SJCRH30 (cell line): ENCODE measurements around the gene BANF1. TPM values are rescaled to one million over a fixed set of nuclear protein-coding genes. Genes with fewer than 3 reads are reported as not detected.
"Not testable (repeated sequence)": the region's sequence is repeated elsewhere in the genome, so short reads cannot be mapped to it uniquely, and the experiment has no call there.

Experiments
- DNase-seq, 2 experiments: peaks; one replicate each; pipeline ENCODE4 v3.0.0-alpha.2; 2015 to 2020
- H3K27ac ChIP-seq: fragments of 250-450 bp; sonication (Bioruptor Pico); 2 replicates; pipeline ENCODE4 v1.5.1; 2020; ENCODE audit warnings: mild to moderate bottlenecking, moderate library complexity
- H3K27me3 ChIP-seq: fragments of 250-450 bp; sonication (Bioruptor Pico); 2 replicates; pipeline ENCODE4 v1.5.1; 2020; ENCODE audit warnings: mild to moderate bottlenecking, moderate library complexity
- H3K36me3 ChIP-seq: fragments of 250-450 bp; sonication (Bioruptor Pico); 2 replicates; pipeline ENCODE4 v1.5.1; 2020; ENCODE audit warnings: mild to moderate bottlenecking, moderate library complexity
- H3K4me1 ChIP-seq: fragments of 250-450 bp; sonication (Bioruptor Pico); 2 replicates; pipeline ENCODE4 v1.5.1; 2020; ENCODE audit warnings: mild to moderate bottlenecking, moderate library complexity
- H3K4me3 ChIP-seq: fragments of 250-450 bp; sonication (Bioruptor Pico); 2 replicates; pipeline ENCODE4 v1.5.1; 2020; ENCODE audit warnings: mild to moderate bottlenecking, moderate library complexity
- H3K9me3 ChIP-seq: fragments of 250-450 bp; sonication (Bioruptor Pico); replicated peaks from 2 replicates; pipeline ENCODE4 v1.5.1; 2020; ENCODE audit warnings: mild to moderate bottlenecking, moderate library complexity
- total RNA-seq: library from RNA; depleted of rRNA; stranded (reverse); fragments of >200 nt; shearing (Covaris generic); gene quantifications from 2 replicates; pipeline ENCODE4 v1.2.3, GENCODE V29; 2014

Gene BANF1
- total RNA-seq, 1 experiment from 2014 or later = 199 TPM

DNA sequence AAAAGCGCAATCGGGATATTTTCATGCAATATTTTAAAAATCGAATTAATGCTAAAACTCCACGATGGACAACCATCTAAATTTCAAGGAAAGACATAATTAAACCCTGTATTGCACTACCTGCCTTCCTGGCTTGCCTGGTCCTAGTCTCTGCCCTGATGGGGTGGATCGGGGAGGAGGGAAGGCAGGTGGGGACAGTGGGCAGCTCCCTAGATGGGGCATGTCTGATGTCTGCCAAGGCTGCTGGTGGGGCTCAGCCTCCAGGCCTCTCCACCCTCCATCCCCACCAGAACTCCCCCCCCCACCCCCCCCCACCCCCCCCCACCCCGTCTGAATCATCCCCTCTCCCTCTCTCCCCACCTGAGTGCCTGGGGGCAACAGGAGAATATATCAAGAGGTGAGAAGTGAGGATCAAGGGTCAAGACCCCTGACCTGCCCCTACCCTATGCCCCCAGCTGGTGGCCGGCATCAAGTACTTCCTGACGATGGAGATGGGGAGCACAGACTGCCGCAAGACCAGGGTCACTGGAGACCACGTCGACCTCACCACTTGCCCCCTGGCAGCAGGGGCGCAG, 10.2 kb downstream of the BANF1 start:
- H3K4me1 ChIP-seq = peaks cover 38% of the 10 kb centered on the region
- H3K27ac ChIP-seq = no peak overlapping the region
- H3K9me3 ChIP-seq = no peaks in the 10 kb centered on the region
- no peaks in the 10 kb centered on the region for H3K36me3 ChIP-seq
- no peak overlapping the region for H3K4me3 ChIP-seq
- DNase-seq = no peak
- H3K27me3 ChIP-seq = no peaks in the 10 kb centered on the region

GRCh38 chr11:66012946-66013761, 10.9 kb downstream of the BANF1 start:
- Histone ChIP-seq H3K4me1 (peaks cover 31% of the 10 kb centered on the region), H3K27ac (peak overlapping the region; percentile 3; the same call in 1 of the 2 replicates), H3K4me3 (no peak overlapping the region), H3K27me3 (no peaks in the 10 kb centered on the region), H3K36me3 (no peaks in the 10 kb centered on the region), H3K9me3 (no peaks in the 10 kb centered on the region)
- peak; percentile 41 to 42 for DNase-seq

- Histone ChIP-seq H3K4me1 (peaks cover 25% of the 10 kb centered on the region), H3K4me3 (no peak overlapping the region), H3K36me3 (no peaks in the 10 kb centered on the region), H3K27me3 (no peaks in the 10 kb centered on the region), H3K27ac (no peak overlapping the region), H3K9me3 (no peaks in the 10 kb centered on the region)
- DNase-seq = no peak
Measured at GRCh38 chr11:66013762-66014100, 11.4 kb downstream of the BANF1 start.

- DNase-seq = no peak
- Histone ChIP-seq H3K27ac (peak overlapping the region; percentile 12; the same call in 1 of the 2 replicates), H3K36me3 (no peaks in the 10 kb centered on the region)
Measured at GRCh38 chr11:66014804-66015453, 12.6 kb downstream of the BANF1 start.

DNA sequence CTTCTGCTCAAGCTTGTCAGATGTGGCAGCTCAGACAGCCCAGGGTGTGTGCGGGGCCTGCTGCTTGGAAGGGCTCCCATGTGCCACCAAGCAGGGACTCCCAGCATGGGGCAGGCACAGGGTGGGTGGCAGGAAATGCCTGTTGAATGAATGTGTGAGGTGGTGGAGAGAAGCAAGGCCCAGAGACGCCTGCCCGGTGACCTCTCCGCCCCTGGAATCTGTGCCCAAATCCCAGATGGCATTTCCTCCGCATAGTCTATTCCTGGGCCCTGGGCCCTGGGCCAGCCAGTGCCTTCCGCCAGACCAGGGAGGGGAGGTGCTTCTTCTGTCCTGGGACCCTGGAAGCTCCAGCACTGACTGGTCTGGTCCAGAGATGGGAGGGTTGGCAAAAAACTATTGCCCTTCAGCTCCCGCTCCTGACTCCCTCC, 13.2 kb downstream of the BANF1 start:
- H3K4me1 ChIP-seq = peaks cover 21% of the 10 kb centered on the region
- no peak overlapping the region for H3K4me3 ChIP-seq
- H3K9me3 ChIP-seq = no peaks in the 10 kb centered on the region
- H3K27me3 ChIP-seq = no peaks in the 10 kb centered on the region
- peak overlapping the region; percentile 12; the same call in 1 of the 2 replicates for H3K27ac ChIP-seq
- H3K36me3 ChIP-seq = no peaks in the 10 kb centered on the region
- peak in 1 of 2 experiments; percentile 31 for DNase-seq

More at GRCh38 chr11:66014804-66015453, 12.6 kb downstream of the BANF1 start:
- Histone ChIP-seq H3K9me3 (no peaks in the 10 kb centered on the region), H3K27me3 (no peaks in the 10 kb centered on the region), H3K4me1 (peaks cover 21% of the 10 kb centered on the region), H3K4me3 (no peak overlapping the region)

GRCh38 chr11:66015936-66016792, 13.9 kb downstream of the BANF1 start:
- Histone ChIP-seq H3K36me3 (no peaks in the 10 kb centered on the region), H3K27ac (no peak overlapping the region; the same call in 1 of the 2 replicates), H3K27me3 (no peaks in the 10 kb centered on the region), H3K4me3 (no peak overlapping the region), H3K9me3 (no peaks in the 10 kb centered on the region), H3K4me1 (peaks cover 25% of the 10 kb centered on the region)
- no peak for DNase-seq

DNA sequence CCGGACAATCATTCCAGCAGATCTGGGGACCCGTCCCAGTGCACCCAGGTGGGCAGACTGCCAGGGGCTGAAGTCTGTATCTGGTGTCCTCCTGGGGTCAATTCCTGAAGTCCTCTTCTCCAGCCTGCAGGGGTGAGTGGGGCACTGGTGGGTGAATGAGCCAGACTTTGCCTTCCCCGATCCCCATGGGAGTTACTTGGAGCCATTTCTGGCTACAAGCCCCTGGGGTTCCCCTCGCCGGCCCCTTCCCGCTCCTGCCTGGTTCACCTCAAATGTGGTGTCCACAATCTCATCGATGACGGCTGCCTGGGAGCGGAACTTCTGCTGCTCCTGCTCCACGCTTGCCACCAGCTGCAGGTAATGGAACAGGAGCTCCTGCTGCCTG, 14.5 kb downstream of the BANF1 start:
- no peak overlapping the region for H3K4me3 ChIP-seq

DNA sequence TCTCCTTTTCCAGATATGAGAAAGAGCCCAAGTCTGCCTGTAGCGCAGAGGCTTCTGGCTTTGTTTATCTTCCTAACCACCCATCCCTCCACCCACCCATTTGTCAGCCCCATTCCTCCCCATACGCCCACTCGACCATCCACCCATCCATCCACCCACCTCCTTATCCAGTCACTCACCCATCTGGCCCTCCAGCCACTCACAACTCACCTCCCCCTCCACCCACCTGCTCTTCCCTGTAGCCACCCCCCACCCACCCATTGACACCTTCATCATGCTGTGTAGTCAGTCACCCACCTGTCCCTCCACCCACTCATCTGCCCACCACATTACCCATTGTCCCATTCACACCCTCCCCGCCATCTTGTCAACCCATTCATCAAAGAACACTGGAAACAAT, 15.0 kb downstream of the BANF1 start:
- peaks cover 30% of the 10 kb centered on the region for H3K4me1 ChIP-seq
- H3K27ac ChIP-seq = no peak overlapping the region
- no peaks in the 10 kb centered on the region for H3K9me3 ChIP-seq
- DNase-seq = no peak
- no peaks in the 10 kb centered on the region for H3K36me3 ChIP-seq
- H3K4me3 ChIP-seq = no peak overlapping the region
- H3K27me3 ChIP-seq = no peaks in the 10 kb centered on the region

More for the DNA sequence above, 14.5 kb downstream of the BANF1 start:
- H3K36me3 ChIP-seq = no peaks in the 10 kb centered on the region
- H3K9me3 ChIP-seq = no peaks in the 10 kb centered on the region
- no peaks in the 10 kb centered on the region for H3K27me3 ChIP-seq
- DNase-seq = no peak
- no peak overlapping the region for H3K27ac ChIP-seq
- H3K4me1 ChIP-seq = peaks cover 30% of the 10 kb centered on the region

DNA sequence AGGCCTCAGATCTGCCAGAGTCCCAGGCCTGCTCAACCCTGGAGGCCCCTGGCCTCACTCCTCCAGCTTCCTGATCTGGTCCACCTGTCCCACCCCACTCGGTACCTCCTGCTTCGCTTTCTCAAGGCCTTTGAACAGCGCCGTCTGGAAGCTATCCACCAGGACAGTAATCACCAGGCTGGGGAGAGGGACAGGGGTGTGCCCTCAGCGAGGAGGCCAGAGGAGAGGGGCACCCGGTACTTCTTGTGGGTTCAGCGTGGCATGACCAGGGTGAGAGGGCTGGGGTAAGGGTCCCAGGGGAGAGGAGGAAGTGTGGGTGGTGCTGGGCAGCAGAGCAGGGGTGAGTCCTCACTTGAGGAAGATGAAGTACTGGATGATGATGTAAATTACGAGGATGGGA, 17.9 kb downstream of the BANF1 start:
- H3K4me1 ChIP-seq = peaks cover 18% of the 10 kb centered on the region
- no peak for DNase-seq
- H3K27ac ChIP-seq = no peak overlapping the region
- H3K9me3 ChIP-seq = no peaks in the 10 kb centered on the region
- no peak overlapping the region for H3K4me3 ChIP-seq
- H3K27me3 ChIP-seq = no peaks in the 10 kb centered on the region
- no peaks in the 10 kb centered on the region for H3K36me3 ChIP-seq

DNA sequence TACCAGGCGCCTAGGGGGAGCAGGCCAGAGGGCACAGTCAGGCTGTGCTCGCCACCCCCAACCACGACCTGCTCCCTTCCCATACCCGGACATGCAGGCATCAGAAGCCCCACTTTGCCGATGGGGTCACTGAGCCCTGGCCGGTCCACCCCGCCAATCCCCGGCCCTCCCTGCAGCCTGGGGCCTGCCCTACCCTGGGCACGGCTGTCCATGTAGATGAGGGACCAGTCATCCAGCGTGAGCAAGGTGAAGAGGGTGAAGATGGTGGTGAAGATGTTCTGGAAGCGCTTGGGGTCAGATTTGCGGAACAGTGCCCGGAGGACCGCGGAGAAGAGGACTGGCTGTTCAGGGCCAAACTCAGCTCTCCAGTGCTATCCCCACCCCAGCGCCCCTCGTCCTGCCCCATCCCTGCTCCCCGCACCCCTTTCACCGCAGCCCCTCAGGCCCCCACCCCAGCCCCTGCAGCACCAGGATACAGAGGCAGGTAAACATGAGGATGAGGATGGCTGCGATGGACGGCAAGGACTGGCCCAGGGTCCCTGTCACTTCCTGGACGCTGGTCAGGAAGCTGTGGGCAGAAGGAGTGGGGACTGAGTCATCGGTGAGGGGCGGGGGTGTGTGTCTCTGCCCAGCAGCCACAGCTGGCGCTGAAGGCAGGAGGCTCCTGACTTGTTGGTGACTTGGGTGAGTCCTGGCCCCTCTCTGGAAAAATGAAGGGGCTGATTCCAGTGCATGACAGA, 18.5 kb downstream of the BANF1 start:
- Histone ChIP-seq H3K27ac (no peak overlapping the region), H3K9me3 (no peaks in the 10 kb centered on the region), H3K27me3 (no peaks in the 10 kb centered on the region), H3K36me3 (no peaks in the 10 kb centered on the region), H3K4me3 (no peak overlapping the region), H3K4me1 (peaks cover 13% of the 10 kb centered on the region)
- DNase-seq = peak; percentile 82 to 84

DNA sequence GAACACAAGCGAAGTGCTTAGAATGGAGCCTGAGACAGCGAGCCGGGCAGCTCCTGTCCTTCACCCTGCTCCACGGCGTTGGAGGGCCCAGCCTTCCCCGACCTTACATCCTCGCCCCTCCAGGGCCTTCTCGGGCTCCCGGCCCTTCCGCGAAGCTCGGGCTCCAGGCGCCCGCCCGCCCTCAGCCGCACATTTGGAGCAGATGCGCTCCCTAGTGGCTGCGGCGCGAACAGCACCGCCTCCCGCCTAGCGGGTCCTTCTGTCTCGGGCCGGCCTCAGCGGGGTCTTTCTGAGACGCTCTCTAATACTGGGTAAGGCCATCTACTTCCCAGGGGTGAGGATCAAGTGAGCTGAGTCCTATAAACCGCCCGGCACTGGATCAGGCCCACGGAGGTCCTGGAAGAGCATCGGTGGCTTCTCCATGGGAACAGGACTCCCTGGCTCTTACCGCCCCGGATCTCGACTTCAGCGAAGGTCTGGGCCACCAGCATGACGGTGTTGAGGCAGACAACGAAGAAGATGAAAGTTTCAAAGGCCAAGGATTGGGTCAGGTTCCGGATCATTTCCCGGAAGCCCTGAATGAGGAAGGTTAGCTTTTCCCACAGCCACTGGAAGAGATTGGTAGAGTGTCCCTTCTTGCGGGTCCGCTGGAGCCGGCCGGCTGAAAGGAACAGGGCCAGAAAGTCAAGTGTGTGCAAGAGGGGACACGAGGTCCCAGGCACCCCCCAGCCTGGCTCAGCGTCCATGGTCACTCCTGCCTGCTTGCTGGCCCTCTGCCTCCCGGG, 20.3 kb downstream of the BANF1 start:
- Histone ChIP-seq H3K4me3 (no peak overlapping the region), H3K4me1 (peaks cover 9% of the 10 kb centered on the region), H3K27ac (no peak overlapping the region), H3K27me3 (no peaks in the 10 kb centered on the region), H3K9me3 (no peaks in the 10 kb centered on the region), H3K36me3 (no peaks in the 10 kb centered on the region)
- peak; percentile 72 to 86 for DNase-seq

- H3K27ac ChIP-seq, H3K4me1 ChIP-seq, H3K27me3 ChIP-seq, DNase-seq, H3K4me3 ChIP-seq, H3K9me3 ChIP-seq, H3K36me3 ChIP-seq: not testable (repeated sequence)
Measured at GRCh38 chr11:66023186-66023440, 20.8 kb downstream of the BANF1 start.

DNA sequence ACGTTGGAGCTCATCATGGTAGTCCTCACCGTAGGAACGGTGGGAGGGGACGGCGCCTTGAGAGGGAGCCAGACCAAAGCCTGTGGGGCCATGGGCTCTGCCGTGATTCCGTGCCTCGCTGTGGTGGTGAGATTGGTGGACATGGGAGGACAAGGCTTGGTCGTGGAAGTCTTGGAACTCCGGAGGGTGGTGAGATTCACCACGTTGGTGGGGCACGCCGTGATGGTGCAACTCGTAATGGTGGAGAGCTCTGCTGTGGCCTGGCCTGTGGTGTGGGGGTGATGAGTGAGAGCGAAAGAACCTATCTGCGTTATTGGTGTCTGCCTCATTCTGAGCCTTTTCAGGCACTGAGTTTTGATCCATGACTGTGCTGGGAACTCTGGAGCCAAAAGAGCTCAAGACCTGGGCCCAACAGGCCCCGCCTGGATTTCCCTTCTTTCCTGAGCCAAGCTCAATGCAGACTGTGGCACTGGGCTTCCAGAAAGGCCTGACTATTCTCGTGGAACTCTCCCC, 23.8 kb downstream of the BANF1 start, which contains the start of gene CATSPER1:
TSS of gene CATSPER1 (minus strand) at position 463 of the 513 bp plus-strand sequence. CDS start at position 363, 100 bp downstream.
- no peaks in the 10 kb centered on the region for H3K9me3 ChIP-seq
- H3K27ac ChIP-seq = no peak within 1 kb of the TSS
- no peak within 1 kb of the TSS for H3K4me3 ChIP-seq
- no peaks in the 10 kb centered on the region for H3K27me3 ChIP-seq
- DNase-seq = no peak
- H3K36me3 ChIP-seq = no peaks in the 10 kb centered on the region
- H3K4me1 ChIP-seq = peaks cover 6% of the 10 kb centered on the region
